Cardiac fibroblast (primary cell): ENCODE results near the gene GZF1.

Source experiments
- DNase-seq, 2 donors: peaks; one replicate each; pipeline versions ENCODE4 v3.0.0 to v3.0.0-alpha.2; 2010; ENCODE audit warnings: low read depth in 2 of 2
- H3K4me3 ChIP-seq, 2 donors: replicated peaks in 1 of 2; 1 replicate in 1 of 2; 2 replicates in 1 of 2; pipeline ENCODE4 v1.5.1; 2011; ENCODE audit warnings: low read depth in 2 of 2, low read length in 2 of 2, mild to moderate bottlenecking in 2 of 2, moderate library complexity in 1 of 2
- CTCF ChIP-seq: IDR thresholded peaks from one replicate; pipeline ENCODE4 v1.5.1; 2011; ENCODE audit warnings: low read depth, mild to moderate bottlenecking, low read length, inconsistent platforms

GZF1 gene

GRCh38 chr20:23334111-23334510, 27.9 kb upstream of the GZF1 start:
- no peak overlapping the region for H3K4me3 ChIP-seq
- TF ChIP-seq CTCF, result no peak
- no peak for DNase-seq

- no peak overlapping the region for H3K4me3 ChIP-seq
- TF ChIP-seq CTCF, result no peak
- DNase-seq, result no peak
Measured at GRCh38 chr20:23335521-23335920, 26.5 kb upstream of the GZF1 start.

- TF ChIP-seq CTCF, result no peak
- no peak overlapping the region for H3K4me3 ChIP-seq
- no peak for DNase-seq
Measured at GRCh38 chr20:23336476-23336875, 25.5 kb upstream of the GZF1 start.

- H3K4me3 ChIP-seq, result no peak overlapping the region
- no peak for DNase-seq
- TF ChIP-seq CTCF, result no peak
Measured at GRCh38 chr20:23337312-23337711, 24.7 kb upstream of the GZF1 start.

GRCh38 chr20:23339986-23340385, 22.0 kb upstream of the GZF1 start:
- no peak for DNase-seq

GRCh38 chr20:23340524-23340923, 21.5 kb upstream of the GZF1 start:
- no peak overlapping the region for H3K4me3 ChIP-seq
- peak; percentile 80 for TF ChIP-seq CTCF
- DNase-seq, result peak; percentile 84 to 85

More at GRCh38 chr20:23339986-23340385, 22.0 kb upstream of the GZF1 start:
- H3K4me3 ChIP-seq, result no peak overlapping the region
- TF ChIP-seq CTCF, result no peak

GRCh38 chr20:23341073-23341472, 20.9 kb upstream of the GZF1 start:
- H3K4me3 ChIP-seq, result no peak overlapping the region
- no peak for DNase-seq
- no peak for TF ChIP-seq CTCF
